Measurements from ENCODE around the gene SUSD5.
"Not testable (repeated sequence)": the region's sequence is repeated elsewhere in the genome, so short reads cannot be mapped to it uniquely, and the experiment has no call there.

SUSD5 gene

DNA sequence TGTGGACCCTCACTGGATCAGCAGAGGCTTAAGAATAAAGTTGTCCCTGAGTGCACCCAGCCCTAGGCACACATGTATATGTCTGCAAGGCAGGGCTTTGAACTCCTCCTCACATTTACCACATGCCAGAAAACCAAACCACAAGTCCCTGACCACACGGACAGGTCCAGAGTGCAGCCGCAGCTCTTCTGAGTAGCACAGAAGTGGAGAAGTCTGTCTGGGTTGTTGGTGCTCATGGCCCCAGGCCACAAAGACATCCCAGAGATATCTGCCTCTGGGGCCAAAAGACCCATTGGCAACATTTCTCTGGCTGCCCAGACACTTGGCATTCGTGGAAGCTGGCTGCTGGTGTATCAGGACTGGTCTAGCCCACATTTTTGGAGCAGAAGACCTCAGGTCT, 17.4 kb downstream of the SUSD5 start:
- no peak overlapping the region for H3K4me3 ChIP-seq (ENCODE audit: low read depth, low read length)
- DNase-seq (ENCODE audit: low read depth), result no peak
- TF ChIP-seq, protein P1, sequence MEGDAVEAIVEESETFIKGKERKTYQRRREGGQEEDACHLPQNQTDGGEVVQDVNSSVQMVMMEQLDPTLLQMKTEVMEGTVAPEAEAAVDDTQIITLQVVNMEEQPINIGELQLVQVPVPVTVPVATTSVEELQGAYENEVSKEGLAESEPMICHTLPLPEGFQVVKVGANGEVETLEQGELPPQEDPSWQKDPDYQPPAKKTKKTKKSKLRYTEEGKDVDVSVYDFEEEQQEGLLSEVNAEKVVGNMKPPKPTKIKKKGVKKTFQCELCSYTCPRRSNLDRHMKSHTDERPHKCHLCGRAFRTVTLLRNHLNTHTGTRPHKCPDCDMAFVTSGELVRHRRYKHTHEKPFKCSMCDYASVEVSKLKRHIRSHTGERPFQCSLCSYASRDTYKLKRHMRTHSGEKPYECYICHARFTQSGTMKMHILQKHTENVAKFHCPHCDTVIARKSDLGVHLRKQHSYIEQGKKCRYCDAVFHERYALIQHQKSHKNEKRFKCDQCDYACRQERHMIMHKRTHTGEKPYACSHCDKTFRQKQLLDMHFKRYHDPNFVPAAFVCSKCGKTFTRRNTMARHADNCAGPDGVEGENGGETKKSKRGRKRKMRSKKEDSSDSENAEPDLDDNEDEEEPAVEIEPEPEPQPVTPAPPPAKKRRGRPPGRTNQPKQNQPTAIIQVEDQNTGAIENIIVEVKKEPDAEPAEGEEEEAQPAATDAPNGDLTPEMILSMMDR (IDR thresholded peaks at IDR 0.05; ENCODE audit: control insufficient read depth, extremely low read depth, insufficient read depth), result no peak

DNA sequence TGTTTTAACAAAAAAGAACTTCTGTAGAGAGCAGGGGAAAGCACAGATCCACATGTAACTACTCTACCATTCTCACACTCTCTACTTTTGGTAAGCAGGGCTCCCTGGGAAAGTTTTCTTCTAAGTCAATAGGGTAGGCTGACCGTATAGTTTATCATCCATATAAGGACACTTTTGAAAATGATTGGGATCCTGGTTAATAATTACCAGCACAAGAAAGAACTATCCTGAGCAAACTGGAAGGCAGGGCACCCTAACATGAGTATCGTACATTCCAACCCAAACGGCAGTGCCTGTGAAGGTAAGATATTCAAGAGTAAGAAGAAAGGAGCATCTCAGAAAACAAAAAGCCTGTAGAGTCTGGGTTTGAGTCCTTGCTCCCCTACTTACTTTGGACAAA, 22.1 kb downstream of the SUSD5 start:
- no peak for DNase-seq (ENCODE audit: low read depth)
- no peak overlapping the region for H3K4me3 ChIP-seq (ENCODE audit: low read depth, low read length)
- TF ChIP-seq, protein P1 (IDR thresholded peaks at IDR 0.05; ENCODE audit: control insufficient read depth, extremely low read depth, insufficient read depth), result no peak

DNA sequence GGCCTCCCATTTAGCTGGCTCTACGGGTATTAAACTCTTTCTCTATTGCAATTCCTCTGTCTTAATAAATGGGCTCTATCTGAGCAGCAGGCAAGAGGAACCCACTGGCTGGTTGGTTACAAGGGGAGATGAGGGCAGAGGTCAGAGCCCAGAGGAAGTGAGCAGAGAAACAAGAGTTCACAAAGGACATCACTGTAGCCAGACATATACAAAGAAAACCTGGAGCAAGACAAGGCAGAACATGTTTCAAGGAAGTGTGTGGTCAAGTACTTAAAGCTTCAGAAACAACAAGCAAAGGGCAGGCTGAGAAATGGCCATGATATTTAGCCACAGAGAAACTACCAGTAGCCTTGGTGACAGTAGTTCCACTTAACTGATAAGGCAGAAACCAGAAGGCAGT, 24.3 kb downstream of the SUSD5 start:
- TF ChIP-seq, protein P1 (IDR thresholded peaks at IDR 0.05; ENCODE audit: control insufficient read depth, extremely low read depth, insufficient read depth), result no peak
- H3K4me3 ChIP-seq (ENCODE audit: low read depth, low read length), result no peak overlapping the region
- no peak for DNase-seq (ENCODE audit: low read depth)

DNA sequence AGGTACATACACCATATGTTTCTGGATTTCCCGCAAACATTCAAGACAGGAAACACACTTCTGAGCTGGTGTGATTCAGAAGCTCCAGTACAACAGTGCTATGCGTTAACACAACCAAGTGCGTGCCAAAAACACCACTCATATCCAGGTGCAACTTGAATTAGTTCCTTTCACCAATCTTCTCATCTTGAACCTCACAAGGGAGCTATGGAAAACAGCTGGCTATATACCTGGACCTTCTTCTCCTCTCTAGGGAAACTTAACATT, 31.3 kb downstream of the SUSD5 start:
- no peak overlapping the region for H3K4me3 ChIP-seq (ENCODE audit: low read depth, low read length)
- TF ChIP-seq, protein P1 (IDR thresholded peaks at IDR 0.05; ENCODE audit: control insufficient read depth, extremely low read depth, insufficient read depth), result no peak
- no peak for DNase-seq (ENCODE audit: low read depth)

DNA sequence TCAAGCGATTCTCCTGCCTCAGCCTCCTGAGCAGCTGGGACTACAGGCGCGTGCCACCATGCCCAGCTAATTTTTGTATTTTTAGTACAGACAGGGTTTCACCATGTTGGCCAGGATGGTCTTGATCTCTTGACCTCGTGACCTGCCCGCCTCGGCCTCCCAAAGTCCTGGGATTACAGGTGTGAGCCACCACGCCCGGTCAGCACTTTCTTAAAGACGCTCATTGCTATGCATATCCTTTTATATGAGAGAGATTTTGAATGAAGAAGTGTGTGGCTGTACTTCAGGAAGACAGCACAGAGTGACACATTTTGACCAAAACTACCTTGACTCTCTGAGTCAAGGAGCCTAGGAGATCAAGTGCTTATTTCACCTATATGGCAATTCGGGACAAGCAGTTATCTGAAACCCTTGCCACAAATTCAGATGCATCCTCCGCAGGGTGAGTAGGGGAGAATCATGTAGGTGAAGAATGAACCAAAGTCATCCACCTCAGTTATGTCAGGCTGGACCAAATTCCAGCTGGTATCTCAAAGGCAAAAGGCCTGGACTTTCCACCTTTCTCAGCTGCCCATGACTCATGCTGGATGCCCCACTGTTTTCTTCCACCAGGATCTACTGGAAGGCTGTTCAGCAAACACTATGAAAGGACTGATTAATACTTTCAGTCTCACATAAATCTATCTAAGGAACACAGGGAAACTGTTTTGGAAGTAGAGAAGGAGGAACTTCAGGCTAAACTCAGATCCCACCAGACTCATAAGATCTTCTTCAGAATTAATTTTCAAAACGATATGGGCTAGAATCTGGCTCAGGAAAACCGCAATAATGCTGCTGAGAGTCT, 31.9 kb downstream of the SUSD5 start:
- TF ChIP-seq, protein P1 (IDR thresholded peaks at IDR 0.05; ENCODE audit: control insufficient read depth, extremely low read depth, insufficient read depth), result no peak
- DNase-seq (ENCODE audit: low read depth), result no peak
- H3K4me3 ChIP-seq (ENCODE audit: low read depth, low read length), result no peak overlapping the region

DNA sequence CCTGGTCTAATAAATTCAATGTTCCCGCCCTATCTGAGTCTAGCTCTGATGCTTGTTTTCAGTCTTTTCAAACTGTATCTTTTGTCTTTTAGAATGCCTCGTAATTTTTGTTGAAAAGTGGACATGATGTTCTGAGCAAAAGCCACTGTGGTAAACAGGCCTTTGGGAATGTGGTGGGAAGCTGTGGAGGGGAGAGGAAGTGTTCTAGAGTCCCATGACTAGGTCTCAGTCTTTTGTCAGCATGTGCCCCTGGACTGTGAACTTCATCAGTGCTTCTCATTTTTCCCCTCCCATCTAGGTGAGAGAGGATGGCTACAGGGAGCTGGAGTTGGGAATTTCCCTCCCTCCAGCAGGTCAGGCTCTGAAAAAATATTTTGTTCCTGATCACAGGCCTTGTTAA, 33.7 kb downstream of the SUSD5 start:
- TF ChIP-seq, protein P1 (IDR thresholded peaks at IDR 0.05; ENCODE audit: control insufficient read depth, extremely low read depth, insufficient read depth), result no peak
- no peak for DNase-seq (ENCODE audit: low read depth)
- H3K4me3 ChIP-seq (ENCODE audit: low read depth, low read length), result no peak overlapping the region

DNA sequence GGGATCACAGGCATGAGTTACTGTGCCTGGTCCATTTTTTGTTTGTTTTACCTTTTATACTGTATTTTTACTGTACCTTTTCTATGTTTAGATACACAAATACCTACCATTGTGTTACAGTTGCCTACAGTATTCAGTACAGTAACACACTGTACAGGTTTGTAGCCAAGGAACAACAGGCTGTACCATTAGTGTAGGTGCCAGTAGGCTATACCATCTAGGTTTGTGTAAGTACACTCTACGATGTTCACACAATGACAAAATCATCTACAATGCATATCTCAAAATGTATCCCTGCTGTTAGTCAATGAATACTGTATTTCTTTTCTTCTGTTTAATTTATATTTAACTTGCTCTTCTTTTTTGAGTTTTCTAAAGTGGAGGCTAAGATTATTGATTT, 37.0 kb downstream of the SUSD5 start:
- H3K4me3 ChIP-seq (ENCODE audit: low read depth, low read length); DNase-seq (ENCODE audit: low read depth): not testable (repeated sequence)
